ENCODE measurements around the gene ENO3. TPM values are rescaled to one million over a fixed set of nuclear protein-coding genes. Genes with fewer than 3 reads are reported as not detected.

Gene ENO3
- total RNA-seq, 1 donor from 2014 or later = 7.3 TPM

DNA sequence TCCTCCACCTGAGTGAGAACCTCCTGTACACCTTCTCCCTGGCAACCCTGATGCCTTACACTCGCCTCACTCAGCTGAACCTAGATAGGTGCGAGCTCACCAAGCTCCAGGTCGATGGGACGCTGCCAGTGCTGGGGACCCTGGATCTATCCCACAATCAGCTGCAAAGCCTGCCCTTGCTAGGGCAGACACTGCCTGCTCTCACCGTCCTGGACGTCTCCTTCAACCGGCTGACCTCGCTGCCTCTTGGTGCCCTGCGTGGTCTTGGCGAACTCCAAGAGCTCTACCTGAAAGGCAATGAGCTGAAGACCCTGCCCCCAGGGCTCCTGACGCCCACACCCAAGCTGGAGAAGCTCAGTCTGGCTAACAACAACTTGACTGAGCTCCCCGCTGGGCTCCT, 18.2 kb upstream of the ENO3 start:
- Mint-ChIP-seq H3K27ac (ENCODE audit: unreplicated experiment) (peak overlapping the region; percentile 30), H3K4me3 (ENCODE audit: unreplicated experiment) (no peak overlapping the region), H3K4me1 (ENCODE audit: unreplicated experiment) (peaks cover 19% of the 10 kb centered on the region), H3K27me3 (ENCODE audit: unreplicated experiment) (peaks cover 12% of the 10 kb centered on the region), H3K36me3 (ENCODE audit: low read depth, unreplicated experiment) (peaks cover 19% of the 10 kb centered on the region), H3K9me3 (ENCODE audit: unreplicated experiment) (no peaks in the 10 kb centered on the region)
- no peak for DNase-seq (ENCODE audit: low spot score)
- TF ChIP-seq, protein P1, sequence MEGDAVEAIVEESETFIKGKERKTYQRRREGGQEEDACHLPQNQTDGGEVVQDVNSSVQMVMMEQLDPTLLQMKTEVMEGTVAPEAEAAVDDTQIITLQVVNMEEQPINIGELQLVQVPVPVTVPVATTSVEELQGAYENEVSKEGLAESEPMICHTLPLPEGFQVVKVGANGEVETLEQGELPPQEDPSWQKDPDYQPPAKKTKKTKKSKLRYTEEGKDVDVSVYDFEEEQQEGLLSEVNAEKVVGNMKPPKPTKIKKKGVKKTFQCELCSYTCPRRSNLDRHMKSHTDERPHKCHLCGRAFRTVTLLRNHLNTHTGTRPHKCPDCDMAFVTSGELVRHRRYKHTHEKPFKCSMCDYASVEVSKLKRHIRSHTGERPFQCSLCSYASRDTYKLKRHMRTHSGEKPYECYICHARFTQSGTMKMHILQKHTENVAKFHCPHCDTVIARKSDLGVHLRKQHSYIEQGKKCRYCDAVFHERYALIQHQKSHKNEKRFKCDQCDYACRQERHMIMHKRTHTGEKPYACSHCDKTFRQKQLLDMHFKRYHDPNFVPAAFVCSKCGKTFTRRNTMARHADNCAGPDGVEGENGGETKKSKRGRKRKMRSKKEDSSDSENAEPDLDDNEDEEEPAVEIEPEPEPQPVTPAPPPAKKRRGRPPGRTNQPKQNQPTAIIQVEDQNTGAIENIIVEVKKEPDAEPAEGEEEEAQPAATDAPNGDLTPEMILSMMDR (IDR thresholded peaks at IDR 0.05; ENCODE audit: unreplicated experiment) = no peak

GRCh38 chr17:4933646-4934045, 17.3 kb upstream of the ENO3 start:
- Mint-ChIP-seq H3K36me3 (ENCODE audit: low read depth, unreplicated experiment) (peaks cover 19% of the 10 kb centered on the region), H3K27me3 (ENCODE audit: unreplicated experiment) (peaks cover 13% of the 10 kb centered on the region), H3K4me1 (ENCODE audit: unreplicated experiment) (peaks cover 19% of the 10 kb centered on the region), H3K9me3 (ENCODE audit: unreplicated experiment) (no peaks in the 10 kb centered on the region), H3K4me3 (ENCODE audit: unreplicated experiment) (peak overlapping the region; percentile 70), H3K27ac (ENCODE audit: unreplicated experiment) (peak overlapping the region; percentile 81)
- DNase-seq (ENCODE audit: low spot score) = no peak
- TF ChIP-seq, protein P1 (IDR thresholded peaks at IDR 0.05; ENCODE audit: unreplicated experiment) = no peak

- peaks cover 11% of the 10 kb centered on the region for H3K27me3 Mint-ChIP-seq (ENCODE audit: unreplicated experiment)
- H3K4me1 Mint-ChIP-seq (ENCODE audit: unreplicated experiment) = peaks cover 20% of the 10 kb centered on the region
- H3K27ac Mint-ChIP-seq (ENCODE audit: unreplicated experiment) = peak overlapping the region; percentile 81
- peak overlapping the region; percentile 77 for H3K4me3 Mint-ChIP-seq (ENCODE audit: unreplicated experiment)
- peaks cover 15% of the 10 kb centered on the region for H3K36me3 Mint-ChIP-seq (ENCODE audit: low read depth, unreplicated experiment)
- DNase-seq (ENCODE audit: low spot score) = peak; percentile 52
- H3K9me3 Mint-ChIP-seq (ENCODE audit: unreplicated experiment) = no peaks in the 10 kb centered on the region
- TF ChIP-seq, protein P1 (IDR thresholded peaks at IDR 0.05; ENCODE audit: unreplicated experiment) = no peak
Observed at GRCh38 chr17:4934173-4934979, 16.5 kb upstream of the ENO3 start.

DNA sequence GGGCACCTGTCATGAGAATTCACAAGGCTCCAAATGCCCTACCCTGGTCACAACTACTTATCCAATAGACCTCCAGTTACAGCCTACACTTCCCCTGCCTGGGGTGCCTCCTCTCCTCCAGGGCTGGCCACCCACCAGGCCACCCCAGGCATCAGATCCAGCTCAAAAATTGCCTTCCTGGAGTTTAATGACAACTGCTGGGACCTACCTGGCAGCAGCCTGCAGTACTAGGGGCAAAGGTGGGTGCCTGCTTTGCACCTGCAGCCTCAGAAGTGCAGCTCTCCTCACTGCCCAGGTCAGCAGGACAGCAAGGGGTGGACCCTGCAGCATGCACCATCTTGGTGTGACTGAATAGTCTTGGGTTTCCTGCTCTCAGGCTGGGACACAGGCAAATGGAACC, 15.3 kb upstream of the ENO3 start:
- no peak overlapping the region for H3K4me3 Mint-ChIP-seq (ENCODE audit: unreplicated experiment)
- no peak for DNase-seq (ENCODE audit: low spot score)
- no peak overlapping the region for H3K27ac Mint-ChIP-seq (ENCODE audit: unreplicated experiment)
- H3K4me1 Mint-ChIP-seq (ENCODE audit: unreplicated experiment) = peaks cover 23% of the 10 kb centered on the region
- peaks cover 14% of the 10 kb centered on the region for H3K27me3 Mint-ChIP-seq (ENCODE audit: unreplicated experiment)
- peaks cover 13% of the 10 kb centered on the region for H3K36me3 Mint-ChIP-seq (ENCODE audit: low read depth, unreplicated experiment)
- H3K9me3 Mint-ChIP-seq (ENCODE audit: unreplicated experiment) = no peaks in the 10 kb centered on the region
- TF ChIP-seq, protein P1 (IDR thresholded peaks at IDR 0.05; ENCODE audit: unreplicated experiment) = no peak

GRCh38 chr17:4936436-4936835, 14.5 kb upstream of the ENO3 start:
- Mint-ChIP-seq H3K27ac (ENCODE audit: unreplicated experiment) (no peak overlapping the region), H3K4me1 (ENCODE audit: unreplicated experiment) (peaks cover 28% of the 10 kb centered on the region), H3K9me3 (ENCODE audit: unreplicated experiment) (no peaks in the 10 kb centered on the region), H3K36me3 (ENCODE audit: low read depth, unreplicated experiment) (peaks cover 11% of the 10 kb centered on the region), H3K4me3 (ENCODE audit: unreplicated experiment) (no peak overlapping the region), H3K27me3 (ENCODE audit: unreplicated experiment) (peaks cover 14% of the 10 kb centered on the region)
- no peak for DNase-seq (ENCODE audit: low spot score)
- TF ChIP-seq, protein P1 (IDR thresholded peaks at IDR 0.05; ENCODE audit: unreplicated experiment) = no peak
